COLO668 (cell line): ENCODE measurements around the gene ITPRIP.
A peak's percentile ranks its signal among the peaks of the same experiment; 100 is the strongest.

Source experiments
- DNase-seq: peaks from one replicate; lab custom pipeline; 2025; ENCODE audit not compliant: unreplicated experiment; lab: John Stamatoyannopoulos, UW

Gene ITPRIP

GRCh38 chr10:104326991-104327610 lies 11.2 kb downstream of the ITPRIP start:
- DNase-seq = no peak

GRCh38 chr10:104325436-104326435 lies 12.5 kb downstream of the ITPRIP start:
- no peak for DNase-seq

GRCh38 chr10:104324931-104325330 lies 13.3 kb downstream of the ITPRIP start:
- no peak for DNase-seq

- DNase-seq = no peak
Measured at GRCh38 chr10:104324221-104324686, 14.0 kb downstream of the ITPRIP start.

- DNase-seq = no peak
Measured at GRCh38 chr10:104323760-104324201, 14.5 kb downstream of the ITPRIP start.

- no peak for DNase-seq
Measured at GRCh38 chr10:104323085-104323484, 15.2 kb downstream of the ITPRIP start.

- peak; percentile 12 for DNase-seq
Measured at GRCh38 chr10:104322416-104322782, 15.9 kb downstream of the ITPRIP start.

- no peak for DNase-seq
Measured at GRCh38 chr10:104321725-104322415, 16.4 kb downstream of the ITPRIP start.

- no peak for DNase-seq
Measured at GRCh38 chr10:104321226-104321625, 17.0 kb downstream of the ITPRIP start.

- DNase-seq = no peak
Measured at GRCh38 chr10:104318810-104319741, 19.2 kb downstream of the ITPRIP start.

GRCh38 chr10:104318326-104318725 lies 19.9 kb downstream of the ITPRIP start:
- no peak for DNase-seq

- DNase-seq = no peak
Measured at GRCh38 chr10:104317726-104318299, 20.5 kb downstream of the ITPRIP start.

GRCh38 chr10:104317269-104317710 lies 21.0 kb downstream of the ITPRIP start:
- no peak for DNase-seq

- no peak for DNase-seq
Measured at GRCh38 chr10:104316321-104317099, 21.8 kb downstream of the ITPRIP start.

- DNase-seq = no peak
Measured at GRCh38 chr10:104315486-104315921, 22.8 kb downstream of the ITPRIP start.

- DNase-seq = no peak
Measured at GRCh38 chr10:104314591-104315485, 23.4 kb downstream of the ITPRIP start.

GRCh38 chr10:104311184-104311720 lies 27.0 kb downstream of the ITPRIP start:
- DNase-seq = no peak
